NCI-H460 (cell line): ENCODE results near the gene NEDD4. TPM values are rescaled to one million over a fixed set of nuclear protein-coding genes. Genes with fewer than 3 reads are reported as not detected.
A peak's percentile ranks its signal among the peaks of the same experiment; 100 is the strongest.
"Not testable (repeated sequence)": the region's sequence is repeated elsewhere in the genome, so short reads cannot be mapped to it uniquely, and the experiment has no call there.

Experiments used
- DNase-seq: peaks from one replicate; pipeline ENCODE4 v3.0.0-alpha.2; 2016; ENCODE audit warnings: low read depth; ENCODE audit errors: extremely low read depth
- polyA plus RNA-seq: library from polyadenylated mRNA; depleted of rRNA; stranded (reverse); fragments of >200 nt; gene quantifications from 2 replicates; pipeline ENCODE4 v1.2.3, GENCODE V29; 2014; cell fraction: nucleus; rRNA removed
- total RNA-seq: library from RNA; depleted of rRNA; stranded (reverse); fragments of >200 nt; shearing (Covaris generic); gene quantifications from 2 replicates; pipeline ENCODE4 v1.2.3, GENCODE V29; 2014; rRNA removed

NEDD4 gene
- 37.8 and 40.2 TPM in 2 replicates for total RNA-seq
- 21.2 and 147 TPM in 2 replicates for polyA plus RNA-seq

DNA sequence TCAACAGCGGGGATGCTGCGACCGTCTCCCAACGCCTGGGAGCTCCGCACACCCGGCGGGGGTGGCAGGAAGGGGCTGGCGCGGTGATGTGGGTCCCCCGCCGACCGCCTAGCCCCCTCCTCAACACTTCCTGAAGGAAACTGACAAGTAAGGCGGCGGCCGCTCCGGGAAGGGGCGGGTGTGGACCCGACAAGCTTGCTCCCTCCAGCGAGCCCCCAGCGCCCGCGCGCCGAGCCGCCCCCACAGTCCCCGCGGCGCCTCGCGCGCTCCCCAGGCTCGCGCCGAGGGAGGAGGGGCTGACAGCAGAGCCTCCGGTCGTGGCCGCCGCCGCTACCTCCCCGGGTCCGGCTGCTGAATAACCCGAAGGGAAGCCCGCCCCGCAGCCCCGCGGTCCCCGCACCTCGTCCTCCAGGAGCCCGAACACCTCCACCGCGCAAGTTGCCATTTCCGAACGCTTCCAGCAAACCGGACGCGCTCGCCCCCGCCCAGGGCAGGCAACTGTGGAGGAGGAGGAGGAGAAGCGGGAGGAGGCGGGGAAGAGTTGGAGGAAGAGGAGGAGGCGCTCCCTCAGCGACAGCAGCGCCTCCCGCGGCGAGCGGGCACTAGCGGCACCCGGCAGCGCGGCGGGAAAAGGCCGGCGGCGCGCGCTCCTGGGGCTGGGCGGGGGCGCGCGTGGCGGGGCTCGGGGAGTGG is at the start of gene NEDD4:
NEDD4 (minus strand) TSS at position 502 of the 693 bp plus-strand sequence; CDS start at position 445, 57 bp downstream.
- peak; percentile 82 for DNase-seq

DNA sequence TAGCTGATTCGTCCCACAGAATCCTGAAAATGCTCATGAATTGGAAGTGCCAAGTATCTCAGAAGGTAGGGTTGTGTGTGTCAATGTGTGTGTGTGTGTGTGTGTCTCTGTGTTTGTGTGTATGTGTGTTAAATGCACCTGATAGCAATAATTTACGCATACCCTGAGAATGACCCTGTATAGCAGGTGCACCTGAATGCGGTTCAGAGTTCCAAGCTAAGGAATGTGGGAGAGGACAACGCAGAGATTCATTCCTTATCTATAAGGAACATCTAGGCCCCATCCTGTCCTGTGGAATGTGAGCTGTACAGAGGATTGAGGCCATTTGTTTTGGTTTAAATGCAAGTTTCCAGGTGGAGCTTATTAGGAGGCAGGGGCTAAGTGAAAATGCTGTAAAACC is 49.1 kb upstream of the NEDD4 start:
- no peak for DNase-seq

DNA sequence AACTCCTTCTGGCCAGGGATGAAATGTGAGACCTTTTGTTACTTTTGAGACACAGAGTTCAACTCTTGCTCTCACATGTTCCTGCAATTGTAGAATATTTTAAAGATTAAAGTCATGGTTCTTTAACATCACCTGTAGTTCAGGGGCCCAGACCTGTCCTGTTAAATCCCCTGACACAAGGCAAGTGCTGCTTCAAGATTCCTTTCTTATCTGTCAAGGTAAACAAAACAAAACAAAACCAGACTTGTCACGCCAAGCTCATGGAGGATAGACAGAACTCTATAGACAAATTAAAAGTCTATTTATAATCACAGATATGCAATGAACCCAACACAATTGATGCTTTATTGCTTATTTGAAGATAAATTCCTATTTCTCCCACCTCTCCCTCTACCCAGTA is 48.6 kb upstream of the NEDD4 start:
- DNase-seq, result no peak

GRCh38 chr15:56040081-56041035 is 46.9 kb upstream of the NEDD4 start:
- peak; percentile 87 for DNase-seq

GRCh38 chr15:56038707-56039106 is 45.3 kb upstream of the NEDD4 start:
- DNase-seq, result no peak

GRCh38 chr15:56038015-56038414 is 44.6 kb upstream of the NEDD4 start:
- DNase-seq, result no peak

DNA sequence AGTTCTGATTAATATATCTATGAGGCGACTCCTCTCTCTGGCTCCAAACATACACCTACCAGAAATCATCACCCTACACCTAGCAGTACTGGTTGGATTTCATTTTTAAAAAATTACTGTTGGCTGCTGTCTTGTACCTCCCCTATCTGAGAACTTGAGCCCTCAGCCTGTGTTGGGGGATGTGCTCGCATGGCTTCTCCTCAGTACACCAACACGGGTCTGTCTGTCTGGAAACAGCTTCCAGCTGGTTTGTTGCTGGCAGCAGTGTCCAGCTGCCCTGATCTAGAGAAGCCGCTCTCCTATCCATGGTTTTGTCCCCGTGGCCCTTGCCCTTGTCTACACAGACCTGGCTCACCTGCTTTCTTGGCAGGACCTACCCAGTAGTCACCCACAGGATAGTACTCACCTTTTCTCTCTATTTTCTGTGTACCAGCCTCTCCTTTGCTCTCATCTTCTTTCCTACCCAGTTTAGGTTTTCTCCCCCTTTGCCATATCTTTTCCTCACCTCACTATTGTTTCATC is 43.2 kb upstream of the NEDD4 start:
- DNase-seq, result no peak

GRCh38 chr15:56035166-56035565 is 41.8 kb upstream of the NEDD4 start:
- no peak for DNase-seq

- DNase-seq, result no peak
These were observed 41.1 kb upstream of the NEDD4 start for GRCh38 chr15:56034514-56034913.

DNA sequence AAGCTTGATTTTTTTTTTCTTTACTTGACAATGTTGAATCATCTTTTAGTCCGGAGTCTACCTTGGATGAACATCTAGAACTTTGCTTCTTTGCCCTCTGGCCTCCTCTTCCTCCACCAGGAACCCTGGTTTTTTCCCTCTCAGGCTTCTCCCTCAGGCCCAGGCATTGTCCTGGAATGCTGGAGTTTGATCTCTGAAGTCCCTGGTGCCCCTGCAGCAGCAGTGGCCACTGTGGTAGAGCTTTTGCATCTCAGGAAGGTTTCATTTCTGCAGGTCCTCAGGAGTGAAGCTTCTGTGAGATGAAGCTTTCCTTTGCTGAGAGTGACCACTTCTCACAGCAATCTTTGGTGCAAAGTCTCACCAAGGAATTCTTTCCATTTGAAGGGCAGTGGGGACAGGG is 39.0 kb upstream of the NEDD4 start:
- no peak for DNase-seq

GRCh38 chr15:56031836-56032235 is 38.4 kb upstream of the NEDD4 start:
- no peak for DNase-seq

- DNase-seq, result no peak
These were observed 38.0 kb upstream of the NEDD4 start for GRCh38 chr15:56031402-56031801.

GRCh38 chr15:56028430-56028829 is 35.0 kb upstream of the NEDD4 start:
- no peak for DNase-seq

DNA sequence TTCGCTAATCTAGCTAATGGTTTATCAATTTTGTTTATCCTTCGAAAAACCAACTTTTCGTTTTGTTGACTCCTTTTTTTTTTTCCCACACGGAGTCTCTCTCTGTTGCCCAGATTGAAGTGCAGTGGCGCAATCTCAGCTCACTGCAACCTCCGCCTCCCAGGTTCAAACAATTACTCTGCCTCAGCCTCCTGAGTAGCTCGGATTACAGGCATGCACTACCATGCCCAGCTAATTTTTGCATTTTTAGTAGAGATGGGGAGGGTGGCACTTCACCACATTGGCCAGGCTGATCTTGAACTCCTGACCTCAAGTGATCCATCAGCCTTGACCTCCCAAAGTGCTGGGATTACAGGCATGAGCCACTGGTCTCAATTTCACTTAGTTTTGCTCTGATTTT is 29.7 kb upstream of the NEDD4 start:
- DNase-seq, result not testable (repeated sequence)

GRCh38 chr15:56019819-56020486 is 26.5 kb upstream of the NEDD4 start:
- no peak for DNase-seq

- no peak for DNase-seq
These were observed 25.8 kb upstream of the NEDD4 start for GRCh38 chr15:56019060-56019793.

GRCh38 chr15:56017920-56018319 is 24.5 kb upstream of the NEDD4 start:
- no peak for DNase-seq

GRCh38 chr15:56017511-56017910 is 24.1 kb upstream of the NEDD4 start:
- no peak for DNase-seq

- DNase-seq, result no peak
These were observed 22.9 kb upstream of the NEDD4 start for GRCh38 chr15:56016281-56016680.

DNA sequence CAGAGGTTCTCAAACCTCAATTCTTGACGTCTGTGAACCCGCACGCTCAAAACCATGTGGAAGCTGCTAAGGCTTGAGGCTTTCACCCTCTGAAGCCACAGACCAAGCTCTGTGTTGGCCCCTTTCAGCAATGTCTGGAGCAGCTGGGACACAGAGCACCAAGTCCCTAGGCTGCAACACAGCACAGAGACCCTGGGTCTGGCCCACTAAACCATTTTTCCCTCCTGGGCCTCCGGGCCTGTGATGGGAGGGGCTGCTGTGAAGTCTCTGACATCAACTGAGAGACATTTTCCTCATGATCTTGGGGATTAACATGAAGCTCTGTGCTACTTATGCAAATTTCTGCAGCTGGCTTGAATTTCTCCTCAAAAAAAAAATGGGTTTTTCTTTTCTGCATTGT is 21.3 kb upstream of the NEDD4 start:
- DNase-seq, result no peak
